Putamen (tissue), 1 donor: ENCODE results near the gene CAMK2N1.
A peak's percentile ranks its signal among the peaks of the same experiment; 100 is the strongest.
"Not testable (repeated sequence)": the region's sequence is repeated elsewhere in the genome, so short reads cannot be mapped to it uniquely, and the experiment has no call there.

Experiments used
- DNase-seq: peaks from one replicate; pipeline ENCODE4 v3.0.0-alpha.2; 2016; ENCODE audit warnings: low spot score

Gene CAMK2N1

DNA sequence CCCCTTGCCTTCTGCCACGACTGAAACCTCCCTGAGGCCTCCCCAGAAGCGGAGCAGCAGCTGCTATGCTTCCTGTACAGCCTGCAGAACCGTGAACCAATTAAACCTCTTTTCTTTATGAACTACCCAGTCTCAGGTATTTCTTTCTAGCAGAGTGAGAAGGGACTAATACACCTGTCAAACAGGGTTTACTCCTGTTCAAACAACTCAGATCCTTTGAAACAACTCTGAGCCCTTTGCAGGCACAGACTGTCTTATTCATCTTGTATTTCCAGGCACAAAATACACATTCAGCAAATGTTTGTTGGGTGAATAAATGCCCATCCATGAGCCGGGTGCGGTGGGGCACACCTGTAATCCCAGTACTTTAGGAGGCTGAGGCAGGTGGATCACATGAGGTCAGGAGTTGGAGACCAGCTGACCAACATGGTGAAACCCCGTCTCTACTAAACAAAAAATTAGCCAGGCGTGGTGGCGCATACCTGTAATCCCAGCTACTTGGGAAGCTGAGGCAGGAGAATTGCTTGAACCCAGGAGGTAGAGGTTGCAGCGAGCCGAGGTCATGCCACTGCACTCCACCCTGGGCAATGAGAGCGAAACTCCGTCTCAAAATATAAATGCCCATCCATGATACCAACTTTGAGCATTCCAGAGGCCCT, 10.8 kb upstream of the CAMK2N1 start:
- DNase-seq = not testable (repeated sequence)

DNA sequence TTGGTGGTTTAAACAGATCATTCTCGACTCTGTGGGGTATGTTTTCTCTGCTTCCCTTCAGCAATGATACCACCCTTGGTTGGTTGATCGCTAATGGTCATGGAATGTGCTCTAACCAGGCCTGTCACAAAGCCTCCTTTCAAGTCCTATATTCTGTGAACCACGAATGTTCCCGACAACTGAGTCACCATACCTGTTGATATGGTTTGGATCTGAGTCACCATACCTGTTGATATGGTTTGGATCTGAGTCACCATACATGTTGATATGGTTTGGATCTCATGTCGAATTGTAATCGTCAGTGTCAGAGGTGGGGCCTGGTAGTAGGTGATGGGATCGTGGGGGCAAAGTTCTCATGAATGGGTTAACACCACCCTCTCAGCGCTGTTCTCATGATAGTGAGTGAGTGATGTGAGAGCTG, 10.2 kb upstream of the CAMK2N1 start:
- no peak for DNase-seq

- DNase-seq = no peak
Measured at GRCh38 chr1:20495661-20496060, 9.7 kb upstream of the CAMK2N1 start.

DNA sequence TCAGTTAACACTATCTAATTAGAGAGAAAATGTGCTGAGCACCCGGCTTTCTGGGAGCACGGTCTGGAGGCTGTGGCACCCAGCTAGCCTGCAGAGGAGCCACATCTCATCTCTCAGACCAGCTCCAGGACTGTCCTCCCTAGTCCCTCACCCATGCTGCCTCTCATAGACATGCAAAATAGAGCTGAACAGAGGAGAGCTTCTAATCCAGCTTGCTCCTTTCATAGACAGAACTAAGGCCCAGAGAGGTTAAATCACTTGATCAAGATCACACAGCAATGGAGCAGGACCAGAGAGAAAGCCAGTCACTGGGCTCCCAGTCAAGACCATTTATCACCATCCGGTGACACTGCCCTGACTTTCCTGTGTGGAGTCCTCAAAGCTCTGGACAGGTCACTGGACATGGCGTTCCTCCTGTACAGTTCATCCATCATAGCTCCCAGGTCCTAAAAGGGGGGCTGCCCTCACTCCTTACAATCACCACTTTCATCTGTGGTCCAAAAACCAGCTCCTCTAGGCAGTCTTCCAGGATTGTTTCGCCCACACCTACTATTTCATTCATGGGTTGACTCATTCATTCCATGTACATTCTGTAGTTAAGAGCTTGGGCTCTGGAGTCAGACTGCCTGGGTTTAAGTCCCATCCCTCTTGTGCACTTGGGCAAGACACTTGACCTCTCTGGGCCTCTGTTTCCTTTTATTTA, 8.8 kb upstream of the CAMK2N1 start:
- DNase-seq = no peak

DNA sequence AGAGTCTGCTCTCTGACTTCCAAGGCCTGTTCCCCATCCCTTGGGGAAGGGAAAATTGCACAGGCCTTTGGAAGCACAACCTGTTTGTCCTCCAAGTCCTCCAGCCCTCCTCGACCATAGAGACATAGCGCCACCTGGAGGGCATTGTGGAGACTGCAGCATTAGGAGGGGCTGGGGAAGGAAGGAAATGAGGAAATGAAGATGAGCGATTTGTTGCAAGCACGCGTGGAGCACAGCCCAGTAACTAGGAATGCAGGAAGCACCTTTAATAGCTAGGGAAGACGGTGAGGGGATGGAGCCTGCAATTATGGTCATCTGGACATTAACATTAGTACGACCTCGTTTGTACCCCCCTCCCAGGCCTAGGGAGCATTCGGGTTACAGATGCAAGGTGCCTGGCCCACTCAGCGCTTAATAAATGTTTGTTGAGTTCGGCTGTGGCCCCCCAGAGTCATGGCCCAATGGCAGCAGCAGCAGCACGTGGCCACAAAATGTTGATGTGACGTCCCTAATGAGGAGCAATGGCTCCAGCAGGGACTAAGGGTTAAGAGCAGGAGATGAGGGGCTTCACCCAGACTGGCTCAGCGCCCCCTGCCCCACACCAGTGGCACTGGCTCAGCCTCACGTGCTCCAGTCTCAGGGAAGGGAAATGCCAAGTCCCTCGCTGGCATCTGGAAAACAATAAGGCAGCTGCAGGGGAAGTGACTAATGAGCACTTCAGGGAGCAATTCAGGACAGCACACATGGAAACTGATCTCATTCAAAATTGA, 8.0 kb upstream of the CAMK2N1 start:
- DNase-seq = peak; percentile 89

DNA sequence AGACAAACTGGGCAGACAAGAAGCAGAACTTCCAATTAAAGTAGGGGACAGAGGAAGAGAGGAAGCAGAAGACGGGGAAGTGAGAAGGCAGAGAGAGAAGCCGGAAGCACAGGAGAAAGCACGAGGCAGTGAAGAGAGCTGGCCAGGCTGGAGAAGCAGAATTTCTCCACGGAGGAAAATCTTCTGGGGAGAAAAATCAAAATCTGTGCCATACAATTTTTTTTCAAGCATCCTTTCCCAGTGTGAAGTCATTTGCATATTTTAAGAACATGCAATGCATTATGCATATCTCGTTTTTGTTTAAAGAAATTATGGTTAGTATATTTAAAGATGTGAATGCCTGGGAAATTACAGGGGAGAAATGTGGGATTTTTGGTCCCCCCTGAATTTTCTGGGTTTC, 7.3 kb upstream of the CAMK2N1 start:
- DNase-seq = no peak

GRCh38 chr1:20492751-20493150, 6.7 kb upstream of the CAMK2N1 start:
- no peak for DNase-seq

DNA sequence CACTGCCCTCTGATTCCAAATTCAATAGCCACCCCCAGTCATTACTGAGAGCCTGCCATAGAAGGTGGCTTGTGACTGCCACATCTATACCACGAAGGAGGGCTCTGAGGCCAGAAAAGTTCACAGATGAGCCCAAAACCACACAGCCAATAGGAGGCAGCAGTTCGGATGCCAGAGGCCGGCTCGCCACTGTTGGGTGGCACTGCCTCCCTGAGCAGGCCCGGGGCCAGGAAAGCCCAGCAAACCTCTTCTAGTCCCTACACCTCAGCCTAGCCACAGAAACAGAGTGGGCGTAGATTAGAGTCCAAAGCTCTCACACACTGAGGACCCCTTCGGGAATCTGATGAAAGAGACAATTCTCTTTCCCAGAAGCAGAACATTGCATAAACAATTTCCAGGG, 5.9 kb upstream of the CAMK2N1 start:
- no peak for DNase-seq

GRCh38 chr1:20491178-20491577, 5.2 kb upstream of the CAMK2N1 start:
- no peak for DNase-seq

DNA sequence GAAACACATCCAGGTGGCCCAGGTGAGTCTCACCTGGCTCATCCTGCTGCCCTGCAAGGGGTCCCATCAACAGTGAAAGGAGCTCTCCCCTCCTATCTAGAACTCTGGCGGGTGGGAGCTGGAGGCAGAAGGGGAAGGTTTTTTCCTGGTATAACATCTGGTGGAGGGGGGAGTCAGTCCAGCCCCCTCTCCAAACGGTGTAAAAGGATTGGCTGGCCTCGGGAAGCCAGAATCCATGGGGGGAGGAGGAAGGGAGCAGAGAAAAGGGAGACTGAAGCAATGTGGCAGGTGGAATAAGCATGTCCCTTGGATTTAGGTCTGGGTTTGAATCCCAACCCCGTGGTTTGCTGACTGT, 1.2 kb upstream of the CAMK2N1 start:
- no peak for DNase-seq

DNA sequence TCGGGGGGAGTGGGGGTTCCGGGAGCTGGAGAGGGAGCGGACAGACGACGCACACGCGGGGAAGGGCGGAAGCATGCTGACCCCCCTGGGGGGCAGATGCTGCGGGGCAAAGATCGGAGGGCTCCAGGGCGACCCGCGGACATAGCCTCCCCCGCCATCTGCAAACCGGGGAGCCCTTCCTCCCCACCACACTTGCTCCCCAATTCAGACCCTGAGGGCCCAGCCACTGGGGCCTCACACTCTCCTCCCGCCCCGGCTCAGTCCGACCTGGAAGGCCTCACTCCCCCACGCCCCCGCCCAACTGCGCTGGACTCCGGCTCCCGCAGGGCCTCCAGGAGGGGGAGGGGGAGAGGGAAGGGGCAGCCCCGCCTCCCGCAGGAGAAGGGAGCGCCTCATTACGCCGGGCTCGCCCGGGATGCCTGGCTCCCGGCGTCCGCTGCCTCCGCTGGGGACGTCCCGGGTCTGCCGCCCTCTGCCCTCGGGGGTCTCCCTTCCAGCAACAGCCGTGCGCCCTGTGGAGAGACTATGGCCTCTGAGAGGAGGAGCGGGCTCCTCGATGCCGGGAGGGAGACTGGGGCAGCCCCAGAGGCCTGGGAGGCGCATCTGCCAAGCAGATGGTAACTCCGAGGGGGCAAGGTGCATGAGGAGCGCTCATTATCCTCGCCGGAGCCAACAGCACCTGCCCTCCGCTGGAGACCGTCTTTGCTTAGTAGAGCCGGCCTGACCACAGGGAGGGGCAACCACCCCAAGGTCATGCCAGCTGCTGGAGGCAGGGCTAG, 636 bp upstream of the CAMK2N1 start:
- DNase-seq = peak; percentile 88

GRCh38 chr1:20484519-20485462, 1.2 kb downstream of the CAMK2N1 start:
- no peak for DNase-seq

DNA sequence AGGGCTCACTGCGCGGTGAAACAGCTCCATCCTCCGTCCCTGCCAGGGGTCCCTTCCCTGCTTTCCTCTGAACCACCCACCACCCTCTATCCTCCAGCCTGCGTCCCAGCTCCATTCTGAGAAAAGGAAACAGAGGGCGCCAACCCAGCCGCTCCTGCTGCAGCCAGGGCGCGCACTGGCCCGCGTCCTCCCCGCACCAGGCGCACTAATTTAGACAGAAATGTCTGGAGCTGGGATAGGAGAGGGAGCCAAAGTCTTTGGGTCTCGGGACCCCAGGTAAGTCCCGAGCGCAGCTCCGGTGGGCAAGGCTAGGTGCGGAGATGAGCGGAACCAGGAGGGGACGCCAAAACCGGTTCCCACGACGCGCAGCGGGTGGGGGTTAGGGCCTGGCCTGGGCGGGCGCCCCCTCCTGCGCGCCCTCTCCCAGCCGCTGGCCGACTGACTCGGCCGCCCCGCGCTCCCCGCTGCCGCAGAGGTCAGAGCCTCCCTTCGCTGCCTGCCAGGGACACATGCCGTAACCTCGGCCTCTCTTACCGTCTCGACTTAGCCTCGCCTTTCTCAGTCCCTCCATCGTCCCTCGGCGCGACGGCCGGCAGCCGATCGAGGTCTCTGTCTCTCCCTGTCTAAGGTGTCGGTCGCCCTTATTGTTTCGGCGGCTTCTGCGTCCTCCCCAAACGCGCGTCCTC, 2.0 kb downstream of the CAMK2N1 start:
- DNase-seq = no peak

GRCh38 chr1:20483098-20483832, 2.7 kb downstream of the CAMK2N1 start:
- DNase-seq = no peak

DNA sequence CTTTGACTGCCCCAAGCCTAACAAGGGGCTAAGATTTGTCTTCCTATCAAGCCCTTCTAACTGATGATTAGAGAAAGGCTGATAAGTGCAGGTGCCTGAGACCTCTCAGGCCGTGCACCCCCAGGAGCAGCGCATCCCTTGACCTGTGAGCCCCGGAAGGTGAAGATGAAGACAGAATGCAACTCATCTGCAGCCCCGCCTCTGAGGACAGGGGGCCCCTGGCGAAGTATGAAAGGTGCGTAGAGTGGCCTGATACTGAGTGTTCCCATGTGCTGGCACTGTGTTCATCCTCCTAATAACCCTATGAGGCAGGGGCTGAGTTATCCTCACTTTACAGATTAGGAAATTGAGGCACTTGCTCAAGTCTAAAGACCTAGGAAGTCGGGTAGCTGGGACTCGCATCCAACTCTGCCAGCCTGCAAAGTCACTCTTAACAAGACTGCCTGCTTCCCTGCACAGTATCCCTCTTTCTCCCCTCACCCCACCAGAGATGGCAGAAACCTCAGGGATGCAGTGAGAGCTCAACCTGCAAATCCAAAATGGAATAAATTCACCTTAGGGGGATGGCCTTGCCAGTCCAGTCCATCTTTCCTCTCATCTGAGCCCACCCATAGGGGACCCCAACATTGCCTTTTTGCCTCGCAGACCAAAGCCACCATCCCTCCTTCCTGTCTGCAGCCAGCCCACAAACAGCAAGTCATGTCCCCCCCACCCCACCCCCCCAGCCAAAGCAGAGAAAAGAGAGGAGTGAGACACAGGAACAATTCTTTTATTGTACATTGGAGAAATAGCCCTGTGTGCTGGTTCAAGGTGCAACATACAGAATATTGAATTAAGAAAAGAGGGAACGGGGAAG, 4.1 kb downstream of the CAMK2N1 start:
- no peak for DNase-seq

GRCh38 chr1:20480951-20481617, 4.9 kb downstream of the CAMK2N1 start:
- no peak for DNase-seq

- peak; percentile 91 for DNase-seq
Measured at GRCh38 chr1:20480243-20480944, 5.6 kb downstream of the CAMK2N1 start.

DNA sequence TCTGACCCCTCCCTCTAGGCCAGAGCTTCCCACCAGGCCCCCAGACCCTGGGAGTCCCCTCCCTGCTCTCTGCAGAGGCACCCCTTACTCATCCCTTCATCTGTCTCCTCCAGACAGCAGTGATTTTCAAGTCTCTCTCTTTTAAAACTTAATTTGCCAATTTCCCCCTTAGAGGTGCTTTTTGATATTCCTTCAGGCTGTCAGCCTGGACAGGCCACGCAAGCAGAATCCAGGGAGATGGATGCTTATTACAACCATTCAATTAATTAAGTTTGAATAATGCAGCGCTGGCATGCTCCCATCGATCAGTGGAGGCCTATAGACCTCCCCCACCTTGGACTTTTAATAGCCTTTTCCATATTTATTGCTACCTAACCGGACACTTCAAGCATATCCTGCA, 6.2 kb downstream of the CAMK2N1 start:
- DNase-seq = no peak
